Anterior cingulate cortex (tissue), 58 donors: ENCODE results near the gene RASSF7.

Experiments used
- DNase-seq, 58 donors: peaks; one replicate each; lab custom pipeline; 2025; lab: John Stamatoyannopoulos, UW

RASSF7 gene

GRCh38 chr11:531919-532526, 28.7 kb upstream of the RASSF7 start:
- DNase-seq, result no peak

DNA sequence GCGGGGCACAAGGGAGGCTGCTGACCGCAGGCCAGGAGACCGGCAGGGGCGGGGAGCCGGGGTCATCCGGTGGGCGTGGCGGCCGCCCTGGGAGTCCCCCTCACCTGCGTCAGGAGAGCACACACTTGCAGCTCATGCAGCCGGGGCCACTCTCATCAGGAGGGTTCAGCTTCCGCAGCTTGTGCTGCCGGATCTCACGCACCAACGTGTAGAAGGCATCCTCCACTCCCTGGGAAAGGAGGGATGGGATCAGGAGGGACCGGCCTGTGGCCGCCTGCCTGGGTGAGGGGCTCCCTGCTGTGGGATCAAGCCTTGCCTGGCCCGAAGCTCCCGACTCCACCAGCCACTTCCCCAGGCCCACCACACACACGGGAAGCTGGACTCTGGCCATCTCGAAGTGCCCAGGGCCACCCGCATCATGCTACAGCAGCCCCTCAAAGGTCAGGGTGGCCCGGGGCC, 28.2 kb upstream of the RASSF7 start:
- no peak for DNase-seq

- no peak for DNase-seq
Observed at GRCh38 chr11:532986-533585, 27.7 kb upstream of the RASSF7 start.

GRCh38 chr11:533586-534395, 27.0 kb upstream of the RASSF7 start:
- no peak for DNase-seq

DNA sequence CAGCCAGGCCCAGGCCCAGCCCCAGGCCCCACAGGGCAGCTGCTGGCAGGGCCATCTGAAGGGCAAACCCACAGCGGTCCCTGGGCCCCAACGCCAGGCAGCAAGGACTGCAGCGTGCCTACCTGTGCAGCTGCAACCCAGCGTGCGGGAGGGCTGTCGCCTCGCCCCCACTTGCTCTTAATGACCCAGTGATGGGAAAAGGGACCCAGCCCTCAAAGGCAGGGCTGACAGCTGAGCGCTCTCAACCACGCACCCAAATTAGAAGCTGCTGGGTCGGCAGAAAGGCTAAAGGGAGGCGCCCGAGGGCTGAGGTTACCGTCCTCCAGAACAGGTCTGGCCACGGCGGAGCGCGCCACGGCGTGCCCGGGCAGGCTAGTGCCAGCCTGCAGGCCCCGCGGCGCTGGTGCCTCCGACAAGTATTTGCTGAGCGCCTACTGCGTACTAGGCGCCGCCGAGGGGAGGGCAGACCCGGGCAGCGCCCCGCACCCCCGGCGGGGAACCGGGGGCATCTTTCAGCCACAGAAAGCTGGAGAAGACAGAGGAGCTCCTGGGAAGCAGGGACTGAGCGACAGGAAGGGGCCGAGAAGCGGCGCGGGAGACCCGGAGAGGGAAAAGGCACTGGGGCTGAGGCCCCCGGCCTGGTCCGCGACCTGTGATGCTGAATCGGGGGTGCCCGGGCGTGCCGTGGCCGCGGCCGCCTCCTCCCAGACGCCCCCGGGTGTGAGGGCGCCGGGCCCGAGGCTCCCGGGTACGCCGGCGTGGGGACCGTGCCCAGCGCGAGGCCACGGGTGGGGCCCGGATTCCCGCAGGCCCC, 26.2 kb upstream of the RASSF7 start:
- peak in 4 of 58 donors; percentile 15 to 54 (median 34) for DNase-seq

DNA sequence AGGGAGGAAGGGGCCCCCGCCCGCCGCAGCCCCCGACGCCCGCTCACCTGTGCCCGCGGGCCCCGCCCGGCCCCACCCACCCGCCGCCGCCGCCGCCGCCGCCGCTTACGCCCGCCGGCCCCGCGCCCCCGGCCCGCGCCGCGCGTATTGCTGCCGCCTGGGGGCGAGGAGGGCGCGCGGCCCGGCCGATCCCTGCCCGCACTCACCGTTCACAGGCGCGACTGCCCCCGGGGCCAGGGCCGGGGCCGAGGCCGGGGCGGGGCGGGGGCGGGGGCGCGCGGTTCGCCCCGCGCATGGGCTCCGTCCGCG, 25.6 kb upstream of the RASSF7 start:
- no peak for DNase-seq

- DNase-seq, result peak; percentile 44 to 97 (median 92)
Observed at GRCh38 chr11:535519-536454, 25.0 kb upstream of the RASSF7 start, which contains the start of gene HRAS. Gene HRAS (minus strand): TSS chr11:535576.

GRCh38 chr11:536841-537621, 23.7 kb upstream of the RASSF7 start, which contains the start of gene LRRC56:
Gene LRRC56 (plus strand): TSS chr11:537527. CDS start chr11:540685, 3,158 bp downstream.
- peak in 31 of 58 donors; percentile 13 to 63 (median 40) for DNase-seq

DNA sequence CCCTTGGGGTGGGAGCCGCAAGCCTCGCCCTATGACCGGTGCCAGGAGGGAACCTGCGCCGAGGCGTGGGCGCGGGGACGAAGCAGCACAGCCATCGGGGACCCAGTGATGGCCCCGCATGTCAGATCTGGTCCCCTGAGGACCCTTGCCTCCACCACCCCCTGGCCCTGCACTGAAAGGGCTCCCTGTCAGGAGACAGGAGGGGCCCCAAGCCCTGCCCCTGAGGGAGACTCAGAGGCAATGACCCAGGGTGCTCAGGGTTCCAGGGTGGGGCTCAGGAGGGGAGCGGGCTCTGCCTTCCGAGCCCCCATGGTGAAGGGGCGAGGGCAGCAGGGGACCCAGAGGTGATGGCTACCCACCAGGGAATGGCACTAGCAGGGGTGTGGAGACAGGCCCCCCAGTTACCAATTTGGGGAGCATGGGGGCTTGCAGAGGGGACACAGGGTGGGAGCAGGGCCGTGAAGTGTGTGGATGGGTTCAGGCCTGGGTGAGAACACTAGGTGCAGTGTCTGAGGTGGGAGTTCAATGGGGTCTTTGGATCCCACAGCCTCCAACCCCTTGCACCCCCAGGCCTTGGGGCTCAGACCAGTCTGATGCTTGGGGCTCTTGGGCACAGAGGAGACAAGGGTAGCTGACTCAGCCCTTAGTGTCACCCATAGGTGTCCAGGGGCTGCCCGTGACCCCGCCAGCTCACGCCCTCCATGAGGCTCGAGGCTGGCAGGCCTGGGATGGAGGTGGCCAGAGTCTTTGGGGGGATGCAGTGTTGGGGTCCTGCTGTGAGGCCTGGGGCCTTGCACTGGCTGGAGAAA, 22.9 kb upstream of the RASSF7 start:
- DNase-seq, result no peak

GRCh38 chr11:538431-539051, 22.2 kb upstream of the RASSF7 start:
- no peak for DNase-seq

DNA sequence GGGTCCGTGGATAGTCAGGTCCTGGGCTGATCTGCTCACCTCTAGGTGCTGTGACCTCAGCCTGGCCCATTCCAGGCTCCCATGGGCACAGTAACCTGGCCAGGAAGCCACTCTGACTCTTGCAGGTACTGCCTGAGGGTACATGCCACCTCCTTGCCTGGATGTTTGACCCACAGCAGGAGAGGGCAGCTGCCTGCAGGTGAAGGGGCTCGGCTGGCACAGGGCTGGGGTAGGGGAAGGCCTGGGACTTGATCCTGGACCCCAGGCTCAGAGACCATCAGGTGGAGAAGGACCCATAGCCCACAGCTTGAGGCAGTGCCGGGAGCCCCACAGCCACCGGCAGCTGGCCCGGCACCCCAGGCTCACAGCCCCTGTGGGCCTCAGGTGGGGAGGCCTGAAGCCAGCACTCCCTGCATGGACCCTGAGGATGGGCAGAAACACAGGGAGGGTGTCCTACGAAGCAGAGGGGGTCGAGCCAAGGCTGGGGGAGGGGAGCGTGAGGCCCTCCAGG, 20.7 kb upstream of the RASSF7 start:
- DNase-seq, result no peak

GRCh38 chr11:540583-541432, 20.0 kb upstream of the RASSF7 start:
- DNase-seq, result no peak

DNA sequence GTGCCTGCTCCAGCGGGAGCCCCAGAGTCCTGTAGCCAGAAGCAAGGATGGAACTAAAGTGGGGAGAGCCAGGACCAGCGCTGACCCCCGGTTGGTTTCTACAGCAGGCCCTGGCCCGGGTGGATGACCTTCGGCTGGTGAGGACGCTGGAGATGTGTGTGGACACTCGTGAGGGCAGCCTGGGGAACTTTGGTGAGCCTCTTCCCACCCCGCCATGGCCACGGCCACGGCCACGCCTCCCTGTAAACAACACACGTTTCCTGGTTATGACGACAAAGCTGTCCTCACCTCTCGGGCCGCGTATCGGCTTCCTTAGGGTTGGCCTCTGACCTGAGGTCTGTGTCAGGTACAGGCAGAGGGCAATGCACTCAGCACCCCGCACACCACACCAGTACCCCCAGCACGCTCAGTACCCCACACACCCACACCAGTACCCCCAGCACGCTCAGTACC, 19.3 kb upstream of the RASSF7 start:
- DNase-seq, result no peak

DNA sequence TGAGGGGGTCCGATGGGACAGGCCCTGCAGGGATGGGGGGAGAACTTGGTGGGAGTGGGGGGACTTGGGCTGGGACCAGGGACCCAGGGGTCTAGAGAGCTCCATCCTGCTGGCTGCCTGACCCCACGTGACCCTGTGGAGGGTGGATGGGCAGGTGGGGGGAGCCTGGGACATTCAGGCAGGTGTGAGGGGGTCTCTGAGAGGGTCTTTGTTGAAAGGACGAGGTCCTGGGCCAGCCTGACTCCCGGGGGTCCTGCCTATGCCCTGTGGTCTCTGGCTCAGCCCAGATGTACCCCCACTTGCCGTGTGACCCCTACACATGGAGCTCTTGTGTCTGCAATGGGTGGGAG, 16.0 kb upstream of the RASSF7 start:
- DNase-seq, result no peak

GRCh38 chr11:545171-545570, 15.6 kb upstream of the RASSF7 start:
- no peak for DNase-seq
